ENCODE measurements around the gene CHST13.

The CHST13 gene

GRCh38 chr3:126551839-126552687 lies 28.1 kb downstream of the CHST13 start:
- Histone ChIP-seq H3K4me1 (ENCODE audit: control insufficient read depth, insufficient read depth, low read length) (peaks cover 17% of the 10 kb centered on the region), H3K9ac (ENCODE audit: low read depth, low read length) (no peak overlapping the region), H3K27ac (ENCODE audit: low read depth, low read length) (no peak overlapping the region), H3K36me3 (ENCODE audit: control insufficient read depth, insufficient read depth, low read length) (no peaks in the 10 kb centered on the region), H3K27me3 (ENCODE audit: control insufficient read depth, insufficient read depth, low read length) (no peaks in the 10 kb centered on the region), H3K9me3 (ENCODE audit: control insufficient read depth, insufficient read depth, low read length) (no peaks in the 10 kb centered on the region), H3K4me3 (ENCODE audit: low read depth, low read length) (no peak overlapping the region)

GRCh38 chr3:126552688-126553283 lies 28.8 kb downstream of the CHST13 start:
- Histone ChIP-seq H3K4me1 (ENCODE audit: control insufficient read depth, insufficient read depth, low read length) (peaks cover 17% of the 10 kb centered on the region), H3K27ac (ENCODE audit: low read depth, low read length) (no peak overlapping the region), H3K9me3 (ENCODE audit: control insufficient read depth, insufficient read depth, low read length) (no peaks in the 10 kb centered on the region), H3K27me3 (ENCODE audit: control insufficient read depth, insufficient read depth, low read length) (no peaks in the 10 kb centered on the region), H3K9ac (ENCODE audit: low read depth, low read length) (no peak overlapping the region), H3K36me3 (ENCODE audit: control insufficient read depth, insufficient read depth, low read length) (no peaks in the 10 kb centered on the region), H3K4me3 (ENCODE audit: low read depth, low read length) (no peak overlapping the region)

- H3K4me1 ChIP-seq (ENCODE audit: control insufficient read depth, insufficient read depth, low read length), result peaks cover 13% of the 10 kb centered on the region
- no peaks in the 10 kb centered on the region for H3K9me3 ChIP-seq (ENCODE audit: control insufficient read depth, insufficient read depth, low read length)
- no peaks in the 10 kb centered on the region for H3K27me3 ChIP-seq (ENCODE audit: control insufficient read depth, insufficient read depth, low read length)
Observed at GRCh38 chr3:126553284-126554084, 29.5 kb downstream of the CHST13 start.

GRCh38 chr3:126554560-126555525 lies 30.9 kb downstream of the CHST13 start:
- no peaks in the 10 kb centered on the region for H3K9me3 ChIP-seq (ENCODE audit: control insufficient read depth, insufficient read depth, low read length)
- no peaks in the 10 kb centered on the region for H3K36me3 ChIP-seq (ENCODE audit: control insufficient read depth, insufficient read depth, low read length)
- no peak overlapping the region for H3K4me3 ChIP-seq (ENCODE audit: low read depth, low read length)
- H3K27me3 ChIP-seq (ENCODE audit: control insufficient read depth, insufficient read depth, low read length), result no peaks in the 10 kb centered on the region
- no peak overlapping the region for H3K9ac ChIP-seq (ENCODE audit: low read depth, low read length)
- 0 out of 2 replicates have a peak, but pooled peaks cover under 1% of the 10 kb centered on the region for H3K4me1 ChIP-seq (ENCODE audit: control insufficient read depth, insufficient read depth, low read length)
- H3K27ac ChIP-seq (ENCODE audit: low read depth, low read length), result no peak overlapping the region

More at GRCh38 chr3:126553284-126554084, 29.5 kb downstream of the CHST13 start:
- no peak overlapping the region for H3K27ac ChIP-seq (ENCODE audit: low read depth, low read length)
- no peak overlapping the region for H3K4me3 ChIP-seq (ENCODE audit: low read depth, low read length)
- H3K9ac ChIP-seq (ENCODE audit: low read depth, low read length), result no peak overlapping the region
- no peaks in the 10 kb centered on the region for H3K36me3 ChIP-seq (ENCODE audit: control insufficient read depth, insufficient read depth, low read length)

GRCh38 chr3:126555795-126556636 lies 32.1 kb downstream of the CHST13 start:
- Histone ChIP-seq H3K9ac (ENCODE audit: low read depth, low read length) (no peak overlapping the region), H3K36me3 (ENCODE audit: control insufficient read depth, insufficient read depth, low read length) (no peaks in the 10 kb centered on the region), H3K4me3 (ENCODE audit: low read depth, low read length) (no peak overlapping the region), H3K27ac (ENCODE audit: low read depth, low read length) (no peak overlapping the region), H3K9me3 (ENCODE audit: control insufficient read depth, insufficient read depth, low read length) (no peaks in the 10 kb centered on the region), H3K27me3 (ENCODE audit: control insufficient read depth, insufficient read depth, low read length) (no peaks in the 10 kb centered on the region), H3K4me1 (ENCODE audit: control insufficient read depth, insufficient read depth, low read length) (no peaks in the 10 kb centered on the region)

- no peaks in the 10 kb centered on the region for H3K27me3 ChIP-seq (ENCODE audit: control insufficient read depth, insufficient read depth, low read length)
- H3K9ac ChIP-seq (ENCODE audit: low read depth, low read length), result no peak overlapping the region
- H3K36me3 ChIP-seq (ENCODE audit: control insufficient read depth, insufficient read depth, low read length), result no peaks in the 10 kb centered on the region
- no peak overlapping the region for H3K4me3 ChIP-seq (ENCODE audit: low read depth, low read length)
- H3K4me1 ChIP-seq (ENCODE audit: control insufficient read depth, insufficient read depth, low read length), result no peaks in the 10 kb centered on the region
- H3K9me3 ChIP-seq (ENCODE audit: control insufficient read depth, insufficient read depth, low read length), result no peaks in the 10 kb centered on the region
- no peak overlapping the region for H3K27ac ChIP-seq (ENCODE audit: low read depth, low read length)
Observed at GRCh38 chr3:126556637-126557414, 32.9 kb downstream of the CHST13 start.

GRCh38 chr3:126557415-126557745 lies 33.4 kb downstream of the CHST13 start:
- no peak overlapping the region for H3K4me3 ChIP-seq (ENCODE audit: low read depth, low read length)
- H3K27ac ChIP-seq (ENCODE audit: low read depth, low read length), result no peak overlapping the region
- no peak overlapping the region for H3K9ac ChIP-seq (ENCODE audit: low read depth, low read length)
- H3K4me1 ChIP-seq (ENCODE audit: control insufficient read depth, insufficient read depth, low read length), result no peaks in the 10 kb centered on the region
- H3K27me3 ChIP-seq (ENCODE audit: control insufficient read depth, insufficient read depth, low read length), result no peaks in the 10 kb centered on the region
- H3K36me3 ChIP-seq (ENCODE audit: control insufficient read depth, insufficient read depth, low read length), result no peaks in the 10 kb centered on the region
- H3K9me3 ChIP-seq (ENCODE audit: control insufficient read depth, insufficient read depth, low read length), result no peaks in the 10 kb centered on the region

- H3K4me1 ChIP-seq (ENCODE audit: control insufficient read depth, insufficient read depth, low read length), result no peaks in the 10 kb centered on the region
Observed at GRCh38 chr3:126557761-126558160, 33.8 kb downstream of the CHST13 start.

GRCh38 chr3:126558336-126559071 lies 34.5 kb downstream of the CHST13 start, which contains the start of gene C3orf22:
Gene C3orf22, minus strand, starts transcription at chr3:126558932. Its CDS starts 5,542 bp downstream, at chr3:126553390.
- no peaks in the 10 kb centered on the region for H3K36me3 ChIP-seq (ENCODE audit: control insufficient read depth, insufficient read depth, low read length)
- no peaks in the 10 kb centered on the region for H3K9me3 ChIP-seq (ENCODE audit: control insufficient read depth, insufficient read depth, low read length)
- no peak within 1 kb of the TSS for H3K9ac ChIP-seq (ENCODE audit: low read depth, low read length)
- H3K4me1 ChIP-seq (ENCODE audit: control insufficient read depth, insufficient read depth, low read length), result no peaks in the 10 kb centered on the region
- no peak within 1 kb of the TSS for H3K27ac ChIP-seq (ENCODE audit: low read depth, low read length)
- H3K27me3 ChIP-seq (ENCODE audit: control insufficient read depth, insufficient read depth, low read length), result no peaks in the 10 kb centered on the region
- H3K4me3 ChIP-seq (ENCODE audit: low read depth, low read length), result no peak within 1 kb of the TSS

More at GRCh38 chr3:126557761-126558160, 33.8 kb downstream of the CHST13 start:
- no peaks in the 10 kb centered on the region for H3K36me3 ChIP-seq (ENCODE audit: control insufficient read depth, insufficient read depth, low read length)
- no peak overlapping the region for H3K4me3 ChIP-seq (ENCODE audit: low read depth, low read length)
- H3K9ac ChIP-seq (ENCODE audit: low read depth, low read length), result no peak overlapping the region
- H3K9me3 ChIP-seq (ENCODE audit: control insufficient read depth, insufficient read depth, low read length), result no peaks in the 10 kb centered on the region
- no peaks in the 10 kb centered on the region for H3K27me3 ChIP-seq (ENCODE audit: control insufficient read depth, insufficient read depth, low read length)
- H3K27ac ChIP-seq (ENCODE audit: low read depth, low read length), result no peak overlapping the region

Measured in HUES48 (cell line).